Measurements from ENCODE around the gene C1orf122. TPM values are rescaled to one million over a fixed set of nuclear protein-coding genes. Genes with fewer than 3 reads are reported as not detected.

Gene C1orf122
- total and polyA plus RNA-seq, 2 of the 13 experiments (the other 11 are each of a cell fraction or from before 2014, with no cell fraction given), result 18.7 to 40.6 TPM

DNA sequence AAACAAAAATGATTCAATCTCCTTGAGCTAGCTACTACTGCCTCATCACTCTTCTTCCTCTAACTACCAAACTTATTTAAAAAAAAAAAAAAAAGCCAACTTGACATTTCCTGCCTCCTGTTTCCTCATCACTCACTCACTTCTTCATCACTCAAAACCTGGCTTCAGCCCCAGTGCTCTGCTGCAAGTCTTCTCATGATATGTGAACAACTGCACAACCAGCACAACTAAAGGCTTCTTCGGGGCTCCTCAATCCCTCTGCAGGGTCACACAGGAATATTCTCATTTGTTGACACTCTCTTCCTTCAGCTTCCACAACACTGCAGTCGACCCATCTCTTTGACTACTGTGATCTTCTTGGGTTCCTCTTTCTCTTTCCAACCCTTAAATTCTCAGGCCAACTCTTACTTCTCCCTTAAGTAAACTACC is 44.2 kb downstream of the C1orf122 start (continued):
- TF ChIP-seq, protein P1, sequence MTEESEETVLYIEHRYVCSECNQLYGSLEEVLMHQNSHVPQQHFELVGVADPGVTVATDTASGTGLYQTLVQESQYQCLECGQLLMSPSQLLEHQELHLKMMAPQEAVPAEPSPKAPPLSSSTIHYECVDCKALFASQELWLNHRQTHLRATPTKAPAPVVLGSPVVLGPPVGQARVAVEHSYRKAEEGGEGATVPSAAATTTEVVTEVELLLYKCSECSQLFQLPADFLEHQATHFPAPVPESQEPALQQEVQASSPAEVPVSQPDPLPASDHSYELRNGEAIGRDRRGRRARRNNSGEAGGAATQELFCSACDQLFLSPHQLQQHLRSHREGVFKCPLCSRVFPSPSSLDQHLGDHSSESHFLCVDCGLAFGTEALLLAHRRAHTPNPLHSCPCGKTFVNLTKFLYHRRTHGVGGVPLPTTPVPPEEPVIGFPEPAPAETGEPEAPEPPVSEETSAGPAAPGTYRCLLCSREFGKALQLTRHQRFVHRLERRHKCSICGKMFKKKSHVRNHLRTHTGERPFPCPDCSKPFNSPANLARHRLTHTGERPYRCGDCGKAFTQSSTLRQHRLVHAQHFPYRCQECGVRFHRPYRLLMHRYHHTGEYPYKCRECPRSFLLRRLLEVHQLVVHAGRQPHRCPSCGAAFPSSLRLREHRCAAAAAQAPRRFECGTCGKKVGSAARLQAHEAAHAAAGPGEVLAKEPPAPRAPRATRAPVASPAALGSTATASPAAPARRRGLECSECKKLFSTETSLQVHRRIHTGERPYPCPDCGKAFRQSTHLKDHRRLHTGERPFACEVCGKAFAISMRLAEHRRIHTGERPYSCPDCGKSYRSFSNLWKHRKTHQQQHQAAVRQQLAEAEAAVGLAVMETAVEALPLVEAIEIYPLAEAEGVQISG (CRISPR knock-in tag; IDR thresholded peaks at IDR 0.05), result no peak
- TF ChIP-seq, protein P2, sequence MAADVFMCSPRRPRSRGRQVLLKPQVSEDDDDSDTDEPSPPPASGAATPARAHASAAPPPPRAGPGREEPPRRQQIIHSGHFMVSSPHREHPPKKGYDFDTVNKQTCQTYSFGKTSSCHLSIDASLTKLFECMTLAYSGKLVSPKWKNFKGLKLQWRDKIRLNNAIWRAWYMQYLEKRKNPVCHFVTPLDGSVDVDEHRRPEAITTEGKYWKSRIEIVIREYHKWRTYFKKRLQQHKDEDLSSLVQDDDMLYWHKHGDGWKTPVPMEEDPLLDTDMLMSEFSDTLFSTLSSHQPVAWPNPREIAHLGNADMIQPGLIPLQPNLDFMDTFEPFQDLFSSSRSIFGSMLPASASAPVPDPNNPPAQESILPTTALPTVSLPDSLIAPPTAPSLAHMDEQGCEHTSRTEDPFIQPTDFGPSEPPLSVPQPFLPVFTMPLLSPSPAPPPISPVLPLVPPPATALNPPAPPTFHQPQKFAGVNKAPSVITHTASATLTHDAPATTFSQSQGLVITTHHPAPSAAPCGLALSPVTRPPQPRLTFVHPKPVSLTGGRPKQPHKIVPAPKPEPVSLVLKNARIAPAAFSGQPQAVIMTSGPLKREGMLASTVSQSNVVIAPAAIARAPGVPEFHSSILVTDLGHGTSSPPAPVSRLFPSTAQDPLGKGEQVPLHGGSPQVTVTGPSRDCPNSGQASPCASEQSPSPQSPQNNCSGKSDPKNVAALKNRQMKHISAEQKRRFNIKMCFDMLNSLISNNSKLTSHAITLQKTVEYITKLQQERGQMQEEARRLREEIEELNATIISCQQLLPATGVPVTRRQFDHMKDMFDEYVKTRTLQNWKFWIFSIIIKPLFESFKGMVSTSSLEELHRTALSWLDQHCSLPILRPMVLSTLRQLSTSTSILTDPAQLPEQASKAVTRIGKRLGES (CRISPR knock-in tag; IDR thresholded peaks at IDR 0.05; ENCODE audit: borderline replicate concordance), result no peak
- TF ChIP-seq NKX3-1 (CRISPR knock-in tag; IDR thresholded peaks at IDR 0.05) (no peak), ZNF335 (CRISPR knock-in tag; IDR thresholded peaks at IDR 0.05) (no peak), NCOA5 (CRISPR knock-in tag; IDR thresholded peaks at IDR 0.05) (no peak), ZNF850 (CRISPR knock-in tag; conservative IDR thresholded peaks at IDR 0.05) (no peak), CHD2 (IDR thresholded peaks at IDR 0.05; ENCODE audit: low read depth, low read length) (no peak), ZSCAN20 (CRISPR knock-in tag; IDR thresholded peaks at IDR 0.05; ENCODE audit: borderline replicate concordance) (no peak), ZMYM3 (CRISPR knock-in tag; IDR thresholded peaks at IDR 0.05) (no peak), SPEN (CRISPR knock-in tag; IDR thresholded peaks at IDR 0.05; ENCODE audit: low read depth) (no peak), ZNF230 (CRISPR knock-in tag; IDR thresholded peaks at IDR 0.05) (no peak), IRX3 (CRISPR knock-in tag; IDR thresholded peaks at IDR 0.05; ENCODE audit: borderline replicate concordance, low read depth) (no peak), NFIC (IDR thresholded peaks at IDR 0.05; ENCODE audit: low read length) (no peak)
- TF ChIP-seq, protein P3, sequence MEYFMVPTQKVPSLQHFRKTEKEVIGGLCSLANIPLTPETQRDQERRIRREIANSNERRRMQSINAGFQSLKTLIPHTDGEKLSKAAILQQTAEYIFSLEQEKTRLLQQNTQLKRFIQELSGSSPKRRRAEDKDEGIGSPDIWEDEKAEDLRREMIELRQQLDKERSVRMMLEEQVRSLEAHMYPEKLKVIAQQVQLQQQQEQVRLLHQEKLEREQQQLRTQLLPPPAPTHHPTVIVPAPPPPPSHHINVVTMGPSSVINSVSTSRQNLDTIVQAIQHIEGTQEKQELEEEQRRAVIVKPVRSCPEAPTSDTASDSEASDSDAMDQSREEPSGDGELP (IDR thresholded peaks at IDR 0.05; ENCODE audit: borderline replicate concordance, low read depth), result no peak
- TF ChIP-seq, protein P4, sequence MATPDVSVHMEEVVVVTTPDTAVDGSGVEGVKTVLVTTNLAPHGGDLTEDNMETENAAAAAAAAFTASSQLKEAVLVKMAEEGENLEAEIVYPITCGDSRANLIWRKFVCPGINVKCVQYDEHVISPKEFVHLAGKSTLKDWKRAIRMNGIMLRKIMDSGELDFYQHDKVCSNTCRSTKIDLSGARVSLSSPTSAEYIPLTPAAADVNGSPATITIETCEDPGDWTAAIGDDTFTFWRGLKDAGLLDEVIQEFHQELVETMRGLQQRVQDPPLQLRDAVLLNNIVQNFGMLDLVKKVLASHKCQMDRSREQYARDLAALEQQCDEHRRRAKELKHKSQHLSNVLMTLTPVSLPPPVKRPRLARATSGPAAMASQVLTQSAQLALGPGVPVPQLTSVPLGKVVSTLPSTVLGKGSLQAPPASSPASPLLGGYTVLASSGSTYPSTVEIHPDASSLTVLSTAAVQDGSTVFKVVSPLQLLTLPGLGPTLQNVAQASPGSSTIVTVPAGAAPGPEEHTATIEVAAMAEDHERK (CRISPR knock-in tag; IDR thresholded peaks at IDR 0.05; ENCODE audit: low read depth), result no peak
